Upper lobe of left lung (tissue), 6 donors: ENCODE measurements around the gene ALPI. TPM values are rescaled to one million over a fixed set of nuclear protein-coding genes. Genes with fewer than 3 reads are reported as not detected.
A peak's percentile ranks its signal among the peaks of the same experiment; 100 is the strongest.
"Not testable (repeated sequence)": the region's sequence is repeated elsewhere in the genome, so short reads cannot be mapped to it uniquely, and the experiment has no call there.

Experiments used
- ATAC-seq, 2 donors: fragments of 200-7000 bp; cut with Tn5 transposase; one replicate each; pipeline ENCODE4 v1.9.1; 2022; ENCODE audit warnings: mild to moderate bottlenecking in 2 of 2, moderate library complexity in 2 of 2; ENCODE audit not compliant: low FRiP score in 2 of 2
- DNase-seq, 2 donors: peaks; one replicate each; pipeline ENCODE4 v3.0.0-alpha.2; 2019 to 2020
- H3K27ac ChIP-seq, 4 donors: fragments of 200-600 bp; sonication (generic); one replicate each; pipeline ENCODE4 v1.5.1; 2016 to 2019
- H3K27me3 ChIP-seq, 4 donors: fragments of 200-600 bp; sonication (generic); one replicate each; pipeline ENCODE4 v1.5.1; 2017 to 2019
- H3K36me3 ChIP-seq, 4 donors: fragments of 200-600 bp; sonication (generic); one replicate each; pipeline ENCODE4 v1.5.1; 2016 to 2019
- H3K4me1 ChIP-seq, 4 donors: fragments of 200-600 bp; sonication (generic); one replicate each; pipeline ENCODE4 v1.5.1; 2018 to 2019
- H3K4me3 ChIP-seq, 4 donors: fragments of 200-600 bp; sonication (generic); one replicate each; pipeline ENCODE4 v1.5.1; 2017 to 2019; ENCODE audit warnings: mild to moderate bottlenecking in 2 of 4, moderate library complexity in 1 of 4
- H3K9me3 ChIP-seq, 4 donors: fragments of 200-600 bp; sonication (generic); one replicate each; pipeline ENCODE4 v1.5.1; 2018 to 2019
- CTCF ChIP-seq, 6 experiments: fragments of 450-650 bp in 4 of 6; fragments of 200-600 bp in 2 of 6; sonication (generic) in 2 of 6; IDR thresholded peaks; one replicate each; pipeline ENCODE4 v1.5.1; 2016 to 2019; ENCODE audit warnings: antibody characterized with exemption in 6 of 6
- EP300 ChIP-seq, 4 donors: sonication (generic); formaldehyde crosslinking; IDR thresholded peaks; one replicate each; pipeline ENCODE4 v1.5.1; 2017; ENCODE audit warnings: antibody characterized with exemption in 4 of 4, control low read depth in 2 of 4
- POLR2A ChIP-seq, 4 donors: fragments of 450-650 bp; IDR thresholded peaks; one replicate each; pipeline ENCODE4 v1.5.1; 2016 to 2017; ENCODE audit warnings: antibody characterized with exemption in 4 of 4, mild to moderate bottlenecking in 2 of 4
- POLR2AphosphoS5 ChIP-seq, 2 donors: sonication (generic); formaldehyde crosslinking; IDR thresholded peaks; one replicate each; pipeline ENCODE4 v1.5.1; 2017; ENCODE audit warnings: antibody characterized with exemption in 2 of 2
- WGBS, 2 donors: methylation state at CpG; one replicate each; pipeline ENCODE4 v1.1.5; 2017 to 2018; 5-methylcytosine and 5-hydroxymethylcytosine counted together
- total RNA-seq, 6 donors: library from RNA; depleted of rRNA in 4 of 6; stranded (reverse); fragments of >200 nt in 4 of 6; gene quantifications; one replicate each; pipeline versions ENCODE4 v1.1.0 to v1.2.1, GENCODE V29; 2016 to 2021
- donor health status: DM: no; HTN: no; CAD: no; lungs with moderate emphysema.
- donor health status: DM: no; HTN: yes; CAD: no; lungs with severe emphysema.

The ALPI gene
- total RNA-seq, 6 donors from 2014 or later, result not detected

- Histone ChIP-seq H3K4me1 (peaks cover 0 to 6% (median 3%) of the 10 kb centered on the region in 4 donors), H3K4me3 (no peak overlapping the region), H3K27ac (no peak overlapping the region), H3K9me3 (no peaks in the 10 kb centered on the region), H3K36me3 (no peaks in the 10 kb centered on the region), H3K27me3 (no peaks in the 10 kb centered on the region)
- WGBS, 2 donors, result 73 to 84% methylated on average over 4 to 19 of the region's 22 CpGs
- ATAC-seq, result peak; percentile 41 to 76
- TF ChIP-seq POLR2A (IDR thresholded peaks at IDR 0.05) (no peak), CTCF (IDR thresholded peaks at IDR 0.05) (peak in 5 of 6 experiments; percentile 37 to 62 (median 51))
- peak; percentile 16 to 70 for DNase-seq
Observed at GRCh38 chr2:232438951-232439757, 16.8 kb upstream of the ALPI start.

- Histone ChIP-seq H3K4me1 (peaks cover 0 to 6% (median 3%) of the 10 kb centered on the region in 4 donors), H3K27me3 (no peaks in the 10 kb centered on the region), H3K4me3 (no peak overlapping the region), H3K9me3 (no peaks in the 10 kb centered on the region), H3K36me3 (no peaks in the 10 kb centered on the region), H3K27ac (no peak overlapping the region)
- TF ChIP-seq CTCF (IDR thresholded peaks at IDR 0.05) (peak in 1 of 6 experiments; percentile 30), EP300 (IDR thresholded peaks at IDR 0.05) (no peak)
- ATAC-seq (no peak), DNase-seq (peak; percentile 11 to 48)
- WGBS, 2 donors, result 43 to 83% methylated on average over 1 to 2 of the region's 5 CpGs
Observed at GRCh38 chr2:232439758-232440135, 16.2 kb upstream of the ALPI start.

- peak; percentile 89 for ATAC-seq
- WGBS, 2 donors, result 13 to 19% methylated on average over 5 to 15 of the region's 16 CpGs
- TF ChIP-seq CTCF (IDR thresholded peaks at IDR 0.05), result peak; percentile 87 to 96 (median 93)
- not testable (repeated sequence) for H3K4me3 ChIP-seq, H3K9me3 ChIP-seq, H3K4me1 ChIP-seq, H3K36me3 ChIP-seq, H3K27me3 ChIP-seq, H3K27ac ChIP-seq
- DNase-seq, result peak; percentile 83 to 86
Observed at GRCh38 chr2:232440220-232441018, 15.5 kb upstream of the ALPI start.

DNA sequence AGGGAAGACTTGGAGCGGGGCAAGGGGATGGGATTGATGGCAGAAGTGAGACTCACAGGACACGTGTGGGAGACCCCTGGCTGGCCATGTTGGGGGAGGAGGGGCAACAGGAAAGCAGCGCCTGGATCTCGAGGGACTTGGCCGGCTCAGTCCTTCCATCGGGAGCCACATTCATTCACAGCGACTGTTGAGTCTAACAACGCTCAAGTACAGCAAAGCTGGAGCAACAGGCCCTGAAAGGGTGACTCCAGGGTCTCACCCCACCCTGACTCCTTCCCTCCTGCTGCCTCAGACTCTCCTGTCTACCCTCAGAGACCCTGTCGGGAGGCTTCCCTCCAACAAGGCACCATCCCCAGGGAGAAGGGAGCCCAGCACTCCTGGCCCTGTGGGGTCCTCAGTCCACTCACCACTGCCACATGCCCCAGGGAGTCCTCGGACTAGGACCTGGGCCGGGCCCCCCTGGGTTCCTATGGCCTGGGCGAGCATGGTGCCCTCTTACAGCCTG, 14.8 kb upstream of the ALPI start:
- ATAC-seq (no peak), DNase-seq (peak in 1 of 2 donors; percentile 8)
- no peak for TF ChIP-seq POLR2A (IDR thresholded peaks at IDR 0.05)
- no peak for TF ChIP-seq POLR2AphosphoS5 (IDR thresholded peaks at IDR 0.05)
- TF ChIP-seq CTCF (IDR thresholded peaks at IDR 0.05), result no peak
- TF ChIP-seq EP300 (IDR thresholded peaks at IDR 0.05), result no peak
- Histone ChIP-seq H3K4me3 (no peak overlapping the region), H3K27ac (no peak overlapping the region), H3K9me3 (no peaks in the 10 kb centered on the region), H3K36me3 (no peaks in the 10 kb centered on the region), H3K27me3 (no peaks in the 10 kb centered on the region), H3K4me1 (peaks cover 0 to 6% (median 3%) of the 10 kb centered on the region in 4 donors)
- 69 to 81% methylated on average over 6 to 9 of the region's 12 CpGs for WGBS, 2 donors

DNA sequence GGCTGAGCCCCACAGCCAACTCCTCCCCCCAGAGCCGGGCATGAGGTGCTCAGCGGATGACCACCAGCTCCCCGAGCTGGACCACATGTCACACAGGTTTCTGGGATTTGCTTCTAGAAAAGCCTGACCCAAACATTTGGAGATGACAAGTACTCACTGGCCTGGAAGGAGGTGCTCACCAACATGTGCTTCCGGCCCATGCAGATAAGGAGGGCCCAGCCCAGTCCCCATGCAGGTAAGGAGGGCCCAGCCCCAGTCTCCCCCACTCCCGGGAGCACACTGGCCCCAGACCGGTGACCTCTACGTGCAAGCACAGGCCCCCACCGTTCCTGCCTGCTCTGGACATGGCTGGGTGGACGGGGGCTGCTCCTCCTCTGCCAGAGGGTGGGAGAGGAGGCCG, 14.0 kb upstream of the ALPI start:
- H3K27ac ChIP-seq, H3K36me3 ChIP-seq, H3K9me3 ChIP-seq, H3K4me1 ChIP-seq, H3K27me3 ChIP-seq, ATAC-seq, H3K4me3 ChIP-seq: not testable (repeated sequence)
- peak in 1 of 2 donors; percentile 62 for DNase-seq
- 77% methylated on average over 7 of the region's 10 CpGs; no CpG with 5 or more reads in 1 of the 2 donors for WGBS, 2 donors

DNA sequence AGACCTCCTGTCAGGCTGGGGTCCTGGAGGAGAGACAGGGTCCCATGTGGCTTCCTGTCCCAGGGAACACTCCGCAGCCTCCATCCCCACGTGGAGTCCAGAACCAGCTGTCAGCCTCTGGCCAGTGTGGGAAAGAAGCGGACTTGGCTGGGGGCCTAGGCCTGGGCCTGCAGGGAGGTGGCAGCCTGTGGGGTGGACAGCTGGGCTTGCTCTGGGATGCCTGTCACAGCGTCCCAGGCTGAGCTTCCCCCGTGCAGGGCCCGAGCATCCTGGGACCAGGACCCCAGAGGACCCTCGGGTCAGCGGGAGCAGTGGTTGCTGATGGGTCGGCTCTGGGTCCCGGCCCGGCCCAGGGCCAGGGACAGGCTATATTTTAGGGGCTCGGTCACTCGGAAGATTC, 13.5 kb upstream of the ALPI start:
- not testable (repeated sequence) for H3K36me3 ChIP-seq, H3K4me1 ChIP-seq, H3K9me3 ChIP-seq, H3K27me3 ChIP-seq, H3K4me3 ChIP-seq, DNase-seq, ATAC-seq, H3K27ac ChIP-seq
- 49 to 73% methylated on average over 3 to 8 of the region's 13 CpGs for WGBS, 2 donors

DNA sequence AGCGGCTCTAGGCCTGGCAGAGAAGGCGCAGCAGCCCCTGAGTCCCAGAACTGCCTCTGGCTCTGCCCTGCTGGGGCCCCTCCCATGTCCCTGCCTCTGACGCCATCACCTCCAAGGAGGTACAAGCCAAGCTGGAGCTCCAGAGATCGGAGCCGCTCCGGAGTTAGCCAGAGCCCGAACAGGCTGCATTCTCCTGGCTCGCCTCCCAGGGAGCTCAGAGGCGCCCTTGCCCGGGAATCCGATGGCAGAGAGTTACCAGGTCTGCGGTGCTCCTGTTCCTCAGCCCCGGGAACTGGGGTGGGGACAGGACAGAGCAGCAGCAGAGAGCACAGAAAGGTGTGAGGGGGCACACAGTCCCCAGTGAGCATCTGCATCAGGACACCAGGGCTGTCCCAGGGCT, 12.9 kb upstream of the ALPI start:
- H3K4me1 ChIP-seq, DNase-seq, H3K9me3 ChIP-seq, H3K4me3 ChIP-seq, H3K27ac ChIP-seq, H3K36me3 ChIP-seq, H3K27me3 ChIP-seq, ATAC-seq: not testable (repeated sequence)
- WGBS, 2 donors, result 72% methylated on average over 6 of the region's 13 CpGs; no CpG with 5 or more reads in 1 of the 2 donors
